Islet precursor cell (in vitro differentiated cells): ENCODE results near the gene ERC2.

Experiments used
- DNase-seq: peaks from one replicate; pipeline ENCODE4 v3.0.0-alpha.2; 2018

ERC2 gene

DNA sequence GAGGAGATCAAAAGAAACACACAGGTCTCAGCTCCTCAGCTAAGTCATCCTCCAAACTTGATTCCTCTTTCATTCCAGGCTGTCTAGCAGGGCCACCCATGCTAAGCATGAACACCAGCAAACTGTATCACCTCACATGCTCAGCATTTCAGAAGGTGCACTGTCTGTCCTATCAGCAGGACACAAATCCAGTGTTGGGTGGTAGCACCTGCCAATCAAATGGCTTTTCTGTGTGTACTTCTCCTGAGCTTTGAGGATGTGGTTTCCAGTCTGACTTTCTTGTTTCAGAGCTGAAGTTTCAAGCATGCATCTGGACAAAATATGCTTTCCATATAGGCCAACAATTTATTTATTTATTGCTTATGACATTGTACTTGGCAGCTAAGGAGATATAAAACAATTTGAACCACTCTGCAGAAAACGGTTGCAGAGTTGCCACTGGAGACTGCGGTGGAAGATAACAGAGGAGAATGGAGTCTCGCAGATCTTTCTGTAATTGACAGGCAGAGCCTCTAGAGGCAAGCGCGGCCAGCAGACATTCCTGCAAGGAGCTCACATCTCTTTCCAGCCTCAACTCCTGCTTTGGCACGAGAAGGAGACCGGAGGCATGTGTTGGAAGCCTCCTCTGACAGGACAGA, 814.0 kb downstream of the ERC2 start:
- DNase-seq = no peak

DNA sequence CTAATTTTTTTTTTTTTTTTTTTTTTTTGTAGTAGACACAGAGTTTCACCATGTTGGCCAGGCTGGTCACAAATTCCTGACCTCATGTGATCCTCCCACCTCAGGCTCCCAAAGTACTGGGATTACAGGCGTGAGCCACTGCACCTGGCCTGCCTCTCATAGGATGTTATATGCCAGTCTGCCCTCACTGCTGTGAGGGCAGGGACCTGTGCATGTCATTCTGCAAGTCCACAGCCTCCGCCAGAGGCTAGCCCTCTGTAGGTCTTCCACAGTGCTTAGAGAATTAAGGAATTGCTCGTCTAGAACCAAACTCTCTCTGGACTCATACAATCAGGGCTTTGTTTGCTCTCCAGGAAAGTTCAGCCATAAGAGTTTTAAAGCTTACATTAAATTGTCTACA, 817.3 kb downstream of the ERC2 start:
- no peak for DNase-seq

GRCh38 chr3:55650011-55650410, 818.3 kb downstream of the ERC2 start:
- DNase-seq = no peak

DNA sequence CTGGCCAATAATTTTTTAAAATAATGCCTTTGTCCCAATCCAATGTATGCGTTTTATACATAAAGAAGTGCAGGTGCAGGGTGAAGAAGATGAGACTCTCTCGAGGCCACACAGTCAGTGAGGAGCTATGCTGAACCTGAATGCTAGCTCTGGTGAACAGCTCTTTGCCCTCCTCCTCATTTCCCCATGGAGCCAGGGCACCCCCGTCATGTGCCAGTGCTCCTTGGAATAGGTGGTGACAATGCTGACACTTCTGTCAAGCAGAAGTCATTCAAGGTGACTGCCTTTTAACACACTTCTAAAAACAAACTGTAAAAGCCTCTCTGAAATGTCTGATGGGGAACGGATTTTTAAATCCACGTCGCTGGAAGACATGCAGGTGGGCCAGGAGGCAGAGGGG, 818.7 kb downstream of the ERC2 start:
- DNase-seq = no peak

DNA sequence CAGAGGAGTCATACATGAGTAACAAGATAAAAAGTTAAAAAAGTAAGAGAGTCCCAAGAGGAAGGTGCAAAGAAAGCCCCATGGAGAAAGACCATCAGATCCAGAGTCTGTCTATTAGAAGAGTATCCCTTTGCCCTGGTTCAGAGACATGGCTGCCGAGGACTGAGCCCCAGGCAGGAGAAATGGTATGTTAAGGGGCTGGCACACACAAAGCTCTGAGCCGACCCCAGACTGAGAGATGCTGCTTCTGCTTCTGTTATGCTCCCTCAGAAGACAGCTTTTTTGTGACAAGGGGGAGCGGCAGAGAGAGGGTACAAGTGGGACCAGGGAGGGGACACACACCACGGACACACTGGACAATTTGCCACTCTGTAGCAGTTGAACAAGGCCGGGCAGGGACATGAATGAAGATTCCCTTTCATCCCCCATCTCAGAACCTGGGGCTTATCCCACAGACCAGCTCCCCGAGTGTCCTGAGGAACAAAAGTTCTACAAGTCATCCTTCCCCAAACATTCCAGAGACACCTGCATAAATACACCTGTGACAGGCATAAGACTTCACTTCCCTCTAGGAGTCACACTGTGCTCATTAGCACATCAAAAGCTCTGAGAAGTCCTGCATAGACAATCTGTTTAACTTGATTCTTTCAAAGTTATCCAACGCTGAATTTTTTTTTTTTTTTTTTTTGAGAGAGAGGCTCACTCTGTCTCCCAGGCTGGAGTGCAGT, 819.5 kb downstream of the ERC2 start:
- DNase-seq = no peak

GRCh38 chr3:55647670-55648069, 820.6 kb downstream of the ERC2 start:
- no peak for DNase-seq

- no peak for DNase-seq
Observed at GRCh38 chr3:55647063-55647462, 821.2 kb downstream of the ERC2 start.

DNA sequence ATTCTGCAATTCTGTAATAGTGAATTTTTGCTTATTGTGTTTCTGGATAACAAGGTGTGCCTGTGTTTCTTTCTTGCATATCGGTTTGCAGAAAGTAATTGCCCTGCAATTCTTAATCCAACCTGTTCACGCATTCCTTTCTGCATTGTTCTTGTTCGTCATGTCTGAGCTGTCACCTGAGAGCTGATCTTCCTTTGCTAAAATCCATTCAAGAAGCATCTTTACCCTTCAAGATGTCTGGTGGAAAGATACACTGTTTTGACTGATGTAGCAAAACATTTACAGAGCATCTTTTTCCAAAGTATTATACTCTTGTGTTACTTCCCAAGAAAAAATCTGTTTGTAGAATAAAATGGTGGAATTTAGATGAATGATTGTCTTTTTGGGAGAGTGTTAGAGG, 822.1 kb downstream of the ERC2 start:
- DNase-seq = no peak

GRCh38 chr3:55645422-55645821, 822.8 kb downstream of the ERC2 start:
- DNase-seq = no peak

GRCh38 chr3:55643283-55643682, 825.0 kb downstream of the ERC2 start:
- no peak for DNase-seq

GRCh38 chr3:55641964-55642363, 826.3 kb downstream of the ERC2 start:
- no peak for DNase-seq

DNA sequence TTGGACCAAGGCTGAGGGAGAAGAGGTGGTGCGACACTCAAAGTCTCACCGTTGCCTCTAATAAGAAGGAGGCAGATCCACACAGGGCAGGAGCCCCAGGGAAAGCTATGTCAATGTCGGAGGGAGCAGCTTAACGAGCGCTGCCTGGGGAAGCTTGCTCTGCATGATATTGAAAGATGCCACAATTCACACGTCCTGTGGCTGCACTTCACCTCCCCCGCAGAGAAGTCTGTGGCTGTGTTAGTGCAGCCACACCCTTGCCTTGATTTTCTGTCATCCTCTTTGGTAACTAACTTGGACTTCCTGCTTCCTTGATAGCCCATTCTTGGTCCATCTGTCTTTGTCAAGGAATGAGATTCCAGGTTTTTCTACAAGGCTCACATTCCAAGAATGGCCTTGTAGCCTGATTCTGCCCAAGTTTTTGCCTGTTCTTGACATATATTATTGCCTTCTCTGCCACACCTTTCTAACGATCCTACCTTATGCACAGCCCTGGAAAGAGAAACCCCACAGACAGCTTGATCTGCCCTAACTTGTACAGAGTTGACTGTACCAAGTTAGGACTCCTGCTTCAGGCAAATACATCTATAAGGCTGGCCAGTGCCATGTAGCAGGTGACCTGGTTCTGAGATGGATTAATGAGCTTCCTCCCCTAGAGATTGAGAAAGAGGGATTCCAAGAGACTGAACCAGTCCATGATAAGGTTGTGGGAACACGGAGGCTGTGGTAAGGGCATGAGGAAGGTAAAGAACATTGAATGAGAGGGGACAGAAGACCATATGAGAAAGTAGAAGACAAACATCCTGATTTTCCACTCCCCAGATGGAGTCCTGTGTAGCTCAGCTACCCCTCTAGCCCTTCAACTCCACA, 828.1 kb downstream of the ERC2 start:
- DNase-seq = no peak

DNA sequence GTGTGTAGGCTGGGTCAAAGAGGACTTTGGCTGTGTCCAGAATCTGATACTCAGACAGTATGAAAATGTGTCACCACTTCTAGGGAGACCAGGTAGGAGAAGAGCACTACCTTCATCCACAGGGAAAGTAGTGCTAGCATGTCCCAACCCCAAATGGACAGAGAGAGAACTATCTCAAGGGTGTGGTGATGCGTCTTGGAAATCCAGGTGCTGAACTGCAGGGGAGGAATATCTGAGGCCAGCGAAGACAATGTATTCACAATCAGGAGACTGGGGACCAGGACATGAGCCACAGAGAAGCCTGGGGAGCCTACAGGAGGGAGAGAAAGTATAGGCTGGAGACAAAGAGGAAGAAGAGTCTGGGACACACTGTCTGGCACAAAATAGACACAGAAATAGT, 829.1 kb downstream of the ERC2 start:
- no peak for DNase-seq

DNA sequence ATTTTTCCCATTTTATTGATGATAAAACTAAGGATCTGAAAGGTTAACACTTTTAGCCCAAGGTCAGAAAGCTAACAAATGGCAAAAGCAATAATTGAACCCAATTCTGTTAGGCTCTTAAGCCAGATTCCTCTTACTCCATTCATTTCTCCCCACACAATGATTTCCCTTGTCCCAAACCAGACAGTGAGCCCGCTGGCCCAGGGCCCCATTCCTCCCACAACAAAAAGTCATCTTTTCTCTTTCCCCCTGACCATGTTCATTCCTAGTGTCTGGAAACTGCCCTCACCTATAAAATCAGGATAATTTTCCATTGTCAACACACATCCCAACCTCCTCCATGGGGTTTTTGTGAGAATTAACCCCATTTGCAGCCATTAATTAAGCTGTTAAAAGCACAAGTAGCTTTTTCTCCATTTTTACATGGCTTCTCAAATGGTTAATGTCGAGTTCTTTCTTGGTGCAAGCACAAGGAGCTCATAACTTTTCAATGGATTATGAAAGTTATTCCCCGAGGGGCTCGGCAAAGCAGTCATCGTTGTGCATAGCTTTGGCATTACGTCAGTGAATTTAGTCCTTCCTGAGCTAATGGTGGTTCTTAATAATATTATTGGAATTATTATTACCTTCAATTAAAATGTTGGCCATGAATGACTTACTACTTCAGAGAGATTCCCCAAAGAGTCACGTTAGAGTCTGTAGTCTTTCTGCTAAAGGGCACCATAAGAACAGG, 830.2 kb downstream of the ERC2 start:
- no peak for DNase-seq

- DNase-seq = no peak
Observed at GRCh38 chr3:55636300-55637195, 831.7 kb downstream of the ERC2 start.

DNA sequence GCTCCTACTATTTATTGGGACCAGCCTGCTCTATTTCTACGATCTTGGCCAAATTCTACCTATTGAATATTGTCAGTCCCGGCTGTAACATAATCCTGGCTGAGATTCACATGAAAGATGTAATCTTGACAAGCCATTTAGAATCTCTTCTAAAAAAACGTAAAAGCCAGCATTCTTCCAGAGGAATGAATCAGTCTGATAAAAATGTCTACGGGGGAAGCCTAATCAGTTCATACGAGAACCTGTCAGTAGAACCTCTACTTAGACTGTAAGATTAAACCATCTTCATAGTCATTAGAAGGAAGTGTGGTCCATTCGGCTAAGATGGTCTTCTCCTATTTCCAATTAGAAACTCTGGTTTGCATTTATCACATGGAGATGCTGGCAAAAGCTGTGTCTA, 833.9 kb downstream of the ERC2 start:
- DNase-seq = no peak

GRCh38 chr3:55633333-55633732, 834.9 kb downstream of the ERC2 start:
- DNase-seq = no peak

DNA sequence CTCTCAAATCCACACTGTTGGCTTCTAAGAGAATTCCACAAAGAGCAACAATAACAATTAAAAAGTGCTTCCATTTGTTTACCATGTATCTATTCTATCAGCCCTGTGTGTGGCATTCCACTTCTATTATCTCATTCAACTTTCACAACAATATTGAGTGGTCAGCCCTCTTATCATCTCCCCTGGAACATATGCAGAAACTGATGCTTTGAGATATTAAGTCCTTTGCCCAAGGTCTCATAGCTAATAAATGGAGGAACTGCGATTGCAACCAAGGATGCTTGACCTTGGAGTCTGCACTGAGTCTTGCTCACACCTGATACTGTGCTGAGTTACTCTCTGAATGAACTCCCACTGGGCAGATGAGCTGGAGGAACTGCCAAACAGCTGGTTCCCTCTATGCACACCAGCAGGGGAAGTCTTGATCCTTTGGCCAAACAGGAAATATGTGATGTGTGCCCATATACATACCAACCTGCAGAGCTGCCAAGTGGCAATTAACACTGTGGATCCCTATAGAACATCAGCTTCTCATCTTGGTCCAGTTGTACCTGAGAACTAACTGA, 836.4 kb downstream of the ERC2 start:
- no peak for DNase-seq

DNA sequence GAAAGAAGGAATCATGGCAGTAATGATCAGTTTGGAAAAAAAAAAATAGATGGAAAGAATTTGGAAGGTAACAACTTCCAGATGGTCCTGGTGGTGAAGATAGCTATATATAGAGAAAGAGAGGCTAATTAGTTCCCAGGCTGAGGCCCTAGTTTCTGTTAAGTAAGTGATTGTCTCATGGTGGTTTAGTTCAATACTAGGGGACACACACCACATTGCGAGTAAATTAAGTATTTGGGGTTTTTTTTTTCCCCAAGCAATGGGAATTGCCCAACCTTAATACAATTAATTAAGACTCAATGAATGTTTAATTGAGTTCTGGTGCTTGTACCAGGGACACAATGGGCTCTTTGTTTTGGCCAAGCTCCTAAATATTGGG, 837.4 kb downstream of the ERC2 start:
- no peak for DNase-seq

GRCh38 chr3:55630280-55630920, 837.9 kb downstream of the ERC2 start:
- DNase-seq = no peak

DNA sequence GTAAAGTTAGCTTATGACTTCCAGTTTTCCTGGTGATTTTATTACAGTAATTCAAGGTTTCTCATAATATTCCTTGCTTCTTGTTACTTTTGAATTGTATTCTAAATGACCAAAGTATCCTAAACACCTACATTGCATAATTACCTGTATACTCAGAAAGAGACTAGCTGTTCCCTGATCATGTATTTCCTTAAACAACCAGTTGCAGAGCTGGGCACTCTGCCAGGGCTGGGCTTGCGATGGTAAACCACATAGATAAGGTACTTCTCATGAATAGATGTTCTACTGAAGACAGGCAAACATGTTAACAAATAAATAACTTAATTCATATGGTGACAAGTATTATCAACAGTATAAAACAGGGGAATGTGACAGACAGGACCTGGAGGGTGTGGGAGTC, 838.8 kb downstream of the ERC2 start:
- DNase-seq = no peak
